Osteocyte (in vitro differentiated cells): ENCODE measurements around the gene GIT2. TPM values are rescaled to one million over a fixed set of nuclear protein-coding genes. Genes with fewer than 3 reads are reported as not detected.
A peak's percentile ranks its signal among the peaks of the same experiment; 100 is the strongest.
"Not testable (repeated sequence)": the region's sequence is repeated elsewhere in the genome, so short reads cannot be mapped to it uniquely, and the experiment has no call there.

Experiments used
- DNase-seq: peaks from one replicate; pipeline ENCODE4 v3.0.0; 2021; ENCODE audit warnings: mixed read lengths; ENCODE audit not compliant: unreplicated experiment; ENCODE audit errors: extremely low spot score
- H3K27ac Mint-ChIP-seq: one replicate; pipeline ENCODE4 v1.8.0; 2021; ENCODE audit warnings: mild to moderate bottlenecking, mixed read lengths; ENCODE audit not compliant: unreplicated experiment
- H3K27me3 Mint-ChIP-seq: one replicate; pipeline ENCODE4 v1.8.0; 2021; ENCODE audit warnings: mixed read lengths; ENCODE audit not compliant: unreplicated experiment
- H3K36me3 Mint-ChIP-seq: one replicate; pipeline ENCODE4 v1.8.0; 2021; ENCODE audit warnings: mixed read lengths; ENCODE audit not compliant: unreplicated experiment
- H3K4me1 Mint-ChIP-seq: one replicate; pipeline ENCODE4 v1.8.0; 2021; ENCODE audit warnings: mixed read lengths; ENCODE audit not compliant: unreplicated experiment
- H3K4me3 Mint-ChIP-seq: one replicate; pipeline ENCODE4 v1.8.0; 2021; ENCODE audit warnings: mild to moderate bottlenecking, moderate library complexity, mixed read lengths; ENCODE audit not compliant: unreplicated experiment
- H3K9me3 Mint-ChIP-seq: one replicate; pipeline ENCODE4 v1.8.0; 2021; ENCODE audit warnings: mixed read lengths; ENCODE audit not compliant: unreplicated experiment
- total RNA-seq: library from RNA; stranded (reverse); gene quantifications from 2 replicates; pipeline ENCODE4 v1.2.1, GENCODE V29; 2021
- TF ChIP-seq, protein P1 (sequence below): fragments of 200-600 bp; sonication (generic); IDR thresholded peaks from 2 replicates; pipeline ENCODE4 v1.5.0; 2021; ENCODE audit warnings: antibody characterized with exemption, mild to moderate bottlenecking, moderate library complexity

The GIT2 gene
- total RNA-seq, 1 donor from 2014 or later = 49.6 TPM

DNA sequence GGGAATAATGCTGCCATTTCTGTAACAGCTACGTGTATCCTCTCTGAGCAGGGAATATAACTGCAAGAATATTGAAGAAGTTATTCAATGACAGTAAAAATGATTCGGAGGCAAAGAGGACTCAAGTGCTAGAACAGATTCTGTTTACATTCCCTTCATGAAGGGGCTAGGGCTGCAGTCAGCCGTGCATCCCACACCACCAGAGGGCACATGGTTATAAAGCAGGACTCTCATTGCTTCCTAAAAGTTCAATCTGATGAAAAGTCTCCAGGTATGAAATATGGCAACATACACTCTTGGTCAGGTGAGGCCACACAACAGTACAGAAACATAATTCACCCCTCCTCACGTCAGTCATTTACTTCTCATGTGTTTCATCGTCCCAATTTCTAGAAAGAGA lies 62.1 kb downstream of the GIT2 start:
- H3K27me3 Mint-ChIP-seq = no peaks in the 10 kb centered on the region
- TF ChIP-seq, protein P1, sequence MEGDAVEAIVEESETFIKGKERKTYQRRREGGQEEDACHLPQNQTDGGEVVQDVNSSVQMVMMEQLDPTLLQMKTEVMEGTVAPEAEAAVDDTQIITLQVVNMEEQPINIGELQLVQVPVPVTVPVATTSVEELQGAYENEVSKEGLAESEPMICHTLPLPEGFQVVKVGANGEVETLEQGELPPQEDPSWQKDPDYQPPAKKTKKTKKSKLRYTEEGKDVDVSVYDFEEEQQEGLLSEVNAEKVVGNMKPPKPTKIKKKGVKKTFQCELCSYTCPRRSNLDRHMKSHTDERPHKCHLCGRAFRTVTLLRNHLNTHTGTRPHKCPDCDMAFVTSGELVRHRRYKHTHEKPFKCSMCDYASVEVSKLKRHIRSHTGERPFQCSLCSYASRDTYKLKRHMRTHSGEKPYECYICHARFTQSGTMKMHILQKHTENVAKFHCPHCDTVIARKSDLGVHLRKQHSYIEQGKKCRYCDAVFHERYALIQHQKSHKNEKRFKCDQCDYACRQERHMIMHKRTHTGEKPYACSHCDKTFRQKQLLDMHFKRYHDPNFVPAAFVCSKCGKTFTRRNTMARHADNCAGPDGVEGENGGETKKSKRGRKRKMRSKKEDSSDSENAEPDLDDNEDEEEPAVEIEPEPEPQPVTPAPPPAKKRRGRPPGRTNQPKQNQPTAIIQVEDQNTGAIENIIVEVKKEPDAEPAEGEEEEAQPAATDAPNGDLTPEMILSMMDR = peak; percentile 27
- no peaks in the 10 kb centered on the region for H3K4me1 Mint-ChIP-seq
- no peak for DNase-seq
- peaks cover 64% of the 10 kb centered on the region for H3K36me3 Mint-ChIP-seq
- H3K9me3 Mint-ChIP-seq = no peaks in the 10 kb centered on the region
- no peak overlapping the region for H3K4me3 Mint-ChIP-seq
- H3K27ac Mint-ChIP-seq = no peak overlapping the region

DNA sequence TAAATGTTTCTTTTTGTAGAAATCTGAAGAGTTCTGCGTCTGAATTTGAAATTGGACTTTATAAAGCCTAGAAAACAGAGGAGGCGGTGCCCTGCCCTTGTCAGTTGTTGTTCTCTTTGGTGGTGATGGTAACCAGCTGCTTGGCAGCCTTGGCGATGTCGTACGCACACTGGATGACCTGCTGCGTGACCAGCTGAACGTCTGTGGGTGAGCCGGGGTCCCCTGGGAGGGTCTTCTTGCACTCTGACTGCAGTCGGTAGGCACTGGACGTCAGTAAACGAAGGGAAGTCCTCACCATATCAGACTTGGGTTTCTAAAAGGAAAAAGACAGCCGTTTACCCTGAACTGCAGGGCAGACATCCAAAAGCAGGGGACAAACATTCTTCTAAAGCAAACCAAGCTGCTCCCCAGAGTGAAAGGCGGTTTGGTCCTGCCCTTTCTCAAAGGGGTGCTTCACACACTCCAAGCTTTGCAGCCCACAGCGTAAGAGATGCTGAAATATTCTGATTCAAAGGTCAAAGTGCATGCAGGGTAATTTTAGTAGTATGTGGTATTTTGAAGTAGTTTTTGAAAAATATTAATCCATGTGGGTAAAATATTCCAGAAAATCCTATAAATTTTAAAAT lies 63.2 kb downstream of the GIT2 start:
- no peaks in the 10 kb centered on the region for H3K4me1 Mint-ChIP-seq
- H3K36me3 Mint-ChIP-seq = peaks cover 57% of the 10 kb centered on the region
- TF ChIP-seq, protein P1 = no peak
- no peaks in the 10 kb centered on the region for H3K27me3 Mint-ChIP-seq
- H3K9me3 Mint-ChIP-seq = no peaks in the 10 kb centered on the region
- no peak for DNase-seq
- no peak overlapping the region for H3K4me3 Mint-ChIP-seq
- no peak overlapping the region for H3K27ac Mint-ChIP-seq

DNA sequence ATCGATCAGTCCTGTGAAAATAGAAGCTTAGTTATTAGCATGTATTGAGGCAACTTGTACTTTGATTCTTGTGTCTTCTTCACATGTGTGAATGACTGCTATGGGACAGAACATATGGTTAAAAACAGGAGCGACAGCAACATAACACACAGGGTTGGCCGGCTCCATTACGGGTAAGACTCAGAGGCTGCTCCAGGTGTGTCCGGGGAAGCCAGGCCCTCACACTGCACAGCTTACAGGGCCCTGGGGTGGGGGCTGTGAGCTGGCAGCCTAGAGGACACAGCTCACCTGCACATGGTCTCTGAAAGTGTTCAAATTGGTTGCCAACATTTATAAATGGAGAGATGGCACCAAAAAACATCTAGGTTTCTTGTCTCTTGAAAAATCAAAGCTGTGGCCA lies 65.0 kb downstream of the GIT2 start:
- Mint-ChIP-seq H3K27me3 (no peaks in the 10 kb centered on the region), H3K4me1 (no peaks in the 10 kb centered on the region), H3K9me3 (no peaks in the 10 kb centered on the region), H3K27ac (no peak overlapping the region), H3K4me3 (no peak overlapping the region), H3K36me3 (peaks cover 51% of the 10 kb centered on the region)
- TF ChIP-seq, protein P1 = no peak
- no peak for DNase-seq

DNA sequence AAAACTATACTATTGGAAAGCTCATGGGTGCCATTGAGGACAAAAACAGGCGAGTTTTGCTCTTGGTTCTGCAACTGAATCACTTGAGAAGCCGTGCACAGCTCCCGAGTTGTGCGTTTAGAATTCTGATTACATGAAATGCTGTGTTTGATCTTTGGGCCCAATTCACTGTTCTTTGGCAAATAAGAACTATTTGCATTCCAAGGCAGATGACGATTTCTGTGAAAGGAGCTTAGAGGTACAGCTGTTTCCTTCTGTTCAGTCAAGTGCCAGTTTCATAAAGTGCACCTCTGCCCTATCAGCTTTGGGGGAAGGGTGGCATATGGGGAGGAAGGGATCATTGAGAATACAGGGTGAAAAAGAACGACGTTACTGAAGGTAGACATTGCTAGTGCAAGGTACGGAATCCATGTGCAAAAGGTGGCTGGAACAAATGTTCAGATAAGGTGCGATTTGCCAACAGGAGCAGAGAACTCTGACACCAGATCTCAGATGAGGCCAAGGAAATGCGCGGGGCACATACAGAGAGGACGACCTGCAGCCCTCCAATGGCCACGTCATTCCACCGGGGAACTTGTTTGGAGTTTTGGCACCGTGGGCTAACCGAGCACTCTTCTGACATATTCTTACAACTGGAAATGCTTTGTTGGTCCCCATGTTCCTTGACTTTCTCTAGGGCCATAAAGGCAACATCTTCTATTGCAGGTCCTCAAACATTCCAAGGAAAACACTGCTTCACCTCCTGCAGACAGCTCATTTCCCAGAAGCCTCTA lies 66.0 kb downstream of the GIT2 start:
- Mint-ChIP-seq H3K27me3 (no peaks in the 10 kb centered on the region), H3K27ac (no peak overlapping the region), H3K9me3 (no peaks in the 10 kb centered on the region), H3K4me1 (no peaks in the 10 kb centered on the region), H3K4me3 (no peak overlapping the region), H3K36me3 (peaks cover 44% of the 10 kb centered on the region)
- TF ChIP-seq, protein P1 = no peak
- DNase-seq = no peak

DNA sequence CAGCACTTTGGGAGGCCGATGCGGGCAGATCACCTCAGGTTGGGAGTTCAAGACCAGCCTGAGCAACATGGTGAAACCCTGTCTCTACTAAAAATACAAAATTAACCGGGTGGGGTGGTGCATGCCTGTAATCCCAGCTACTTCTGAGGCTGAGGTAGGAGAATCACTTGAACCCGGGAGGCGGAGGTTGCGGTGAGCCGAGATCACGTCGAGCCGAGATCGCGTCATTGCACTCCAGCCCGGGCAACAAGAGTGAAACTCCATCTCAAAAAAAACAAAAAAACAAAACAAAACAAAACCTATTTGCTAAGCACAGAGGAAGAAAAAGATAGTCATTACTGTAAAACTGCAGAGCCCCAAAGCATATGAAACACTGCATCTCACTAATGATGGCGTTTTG lies 66.8 kb downstream of the GIT2 start:
- not testable (repeated sequence) for DNase-seq, H3K9me3 Mint-ChIP-seq, H3K27me3 Mint-ChIP-seq, H3K27ac Mint-ChIP-seq, H3K4me1 Mint-ChIP-seq, H3K4me3 Mint-ChIP-seq
- peaks cover 39% of the 10 kb centered on the region for H3K36me3 Mint-ChIP-seq
